Hippocampal formation (tissue), 2 donors: ENCODE results near the gene CD300LD.
"Not testable (repeated sequence)": the region's sequence is repeated elsewhere in the genome, so short reads cannot be mapped to it uniquely, and the experiment has no call there.

Experiments
- DNase-seq, 2 donors: peaks; one replicate each; lab custom pipeline; 2025; lab: John Stamatoyannopoulos, UW

Gene CD300LD

DNA sequence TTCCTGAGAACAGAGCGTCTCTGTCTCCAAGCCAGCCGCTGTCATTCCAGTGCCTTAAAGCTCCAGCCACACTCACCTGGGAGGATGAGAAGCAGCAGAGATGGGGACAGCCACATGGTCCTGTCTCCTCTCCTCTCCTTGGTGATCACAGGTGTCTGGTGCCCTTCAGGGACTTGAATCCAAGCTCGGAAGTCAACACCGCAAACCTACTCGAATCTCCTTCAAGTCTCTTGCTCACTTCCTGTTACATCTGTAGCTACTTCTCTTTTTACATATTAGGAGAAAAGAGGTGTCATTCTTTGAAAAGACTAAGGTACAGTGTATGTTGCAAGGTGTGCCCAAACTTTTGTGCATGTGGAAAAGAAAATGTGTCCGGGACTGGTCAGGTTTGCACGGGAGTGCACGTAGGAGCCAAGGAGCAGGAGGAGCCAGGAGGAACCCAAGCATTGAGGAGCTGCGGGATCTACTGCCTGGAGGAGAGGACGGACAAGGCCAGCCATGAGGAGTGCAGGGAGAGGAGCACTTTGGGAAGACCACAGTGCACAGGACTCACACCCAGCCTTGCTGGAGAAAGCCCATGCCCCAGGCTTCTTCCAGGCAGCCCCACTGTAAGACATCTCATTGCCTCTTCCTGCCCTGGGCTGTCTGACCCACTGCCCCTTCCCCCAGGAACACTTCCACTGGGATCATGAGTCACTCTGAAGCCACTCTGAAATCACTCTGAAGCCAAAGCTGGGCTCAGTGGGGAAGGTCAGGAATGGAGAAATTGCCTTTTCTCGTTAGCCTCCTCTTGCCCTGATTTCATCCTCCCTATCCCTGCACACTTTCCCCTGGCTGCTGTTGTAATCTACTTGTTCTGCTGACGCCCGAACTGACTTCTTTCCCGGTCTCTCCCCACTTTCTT lies at the start of gene CD300LD:
TSS of gene CD300LD (minus strand) at position 197 of the 904 bp plus-strand sequence. CDS start at position 116, 81 bp downstream.
- DNase-seq: no peak

DNA sequence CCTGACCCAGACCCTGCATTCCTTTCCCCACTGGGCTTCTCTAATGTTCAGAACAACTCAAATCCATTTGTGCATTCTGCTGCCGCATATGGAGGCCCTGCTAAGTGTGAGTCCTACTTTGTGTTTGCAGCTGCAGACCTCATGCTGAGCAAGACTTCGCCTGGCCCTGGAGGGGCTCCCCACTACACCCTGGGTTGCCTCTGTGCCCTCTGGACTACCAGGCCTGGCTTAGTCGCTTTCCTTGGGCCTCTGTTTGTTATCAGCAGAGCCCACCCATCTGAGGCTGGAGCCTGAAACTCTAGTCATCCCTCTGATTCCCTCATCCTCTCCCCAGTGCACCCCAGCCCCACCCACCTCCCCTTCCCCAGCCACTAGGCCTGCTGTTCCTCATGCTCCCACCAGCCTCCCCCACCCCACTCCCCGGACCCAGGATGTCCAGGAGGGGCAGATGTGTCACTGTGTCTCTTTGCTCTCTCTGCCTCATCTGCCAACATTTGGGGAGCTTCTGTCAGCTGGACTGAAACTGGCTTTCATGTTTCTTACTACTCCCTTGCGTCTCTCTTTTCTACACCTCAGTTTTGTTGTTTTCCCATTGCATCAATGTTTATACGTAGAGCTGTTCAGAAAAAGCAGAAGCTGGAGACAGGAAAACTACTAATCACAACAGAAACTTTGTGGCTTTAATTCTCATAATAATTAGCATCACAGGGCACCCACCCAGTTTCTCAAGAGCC lies 49.3 kb upstream of the CD300LD start:
- no peak for DNase-seq

DNA sequence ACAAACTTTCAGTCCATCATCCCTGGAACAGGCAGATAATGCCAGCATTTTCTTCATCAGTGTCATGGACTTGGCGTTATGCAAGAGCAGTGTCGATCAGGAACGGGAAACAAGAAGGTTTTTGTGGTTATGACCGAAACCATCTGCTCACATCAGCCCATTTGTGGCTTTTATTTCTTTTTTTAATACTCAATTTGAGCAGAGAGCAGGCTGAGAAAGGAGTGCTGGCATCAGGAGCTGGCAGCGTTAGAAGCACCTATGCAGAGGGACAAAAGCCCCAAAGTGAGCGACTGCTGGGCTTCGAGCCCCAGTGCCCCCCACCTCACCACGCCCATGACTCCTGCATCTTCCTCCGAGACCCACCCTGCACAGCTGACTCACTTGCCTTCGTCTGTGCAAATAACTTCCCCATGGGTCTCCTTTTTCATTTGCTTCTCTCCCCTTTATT lies 47.6 kb upstream of the CD300LD start:
- DNase-seq: no peak

DNA sequence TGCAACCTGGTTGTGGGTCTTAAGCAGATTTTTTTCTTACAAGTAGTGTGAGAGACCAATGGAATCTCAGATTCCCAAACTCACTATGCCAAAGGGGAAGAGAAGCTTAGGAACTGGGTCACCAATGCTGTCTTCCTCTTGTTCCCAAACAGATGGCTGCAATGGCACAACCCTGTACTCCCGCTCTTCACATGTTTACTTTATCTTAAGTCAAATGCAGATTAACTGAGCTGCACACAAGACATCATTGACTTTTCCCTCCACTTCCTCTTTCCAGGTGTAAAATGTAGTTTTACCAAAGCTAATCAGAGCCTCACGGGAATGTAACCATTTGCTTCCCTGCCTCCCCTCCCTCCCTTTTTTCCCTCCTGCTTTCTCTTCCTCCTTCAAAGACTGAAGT lies 45.8 kb upstream of the CD300LD start:
- DNase-seq: no peak

DNA sequence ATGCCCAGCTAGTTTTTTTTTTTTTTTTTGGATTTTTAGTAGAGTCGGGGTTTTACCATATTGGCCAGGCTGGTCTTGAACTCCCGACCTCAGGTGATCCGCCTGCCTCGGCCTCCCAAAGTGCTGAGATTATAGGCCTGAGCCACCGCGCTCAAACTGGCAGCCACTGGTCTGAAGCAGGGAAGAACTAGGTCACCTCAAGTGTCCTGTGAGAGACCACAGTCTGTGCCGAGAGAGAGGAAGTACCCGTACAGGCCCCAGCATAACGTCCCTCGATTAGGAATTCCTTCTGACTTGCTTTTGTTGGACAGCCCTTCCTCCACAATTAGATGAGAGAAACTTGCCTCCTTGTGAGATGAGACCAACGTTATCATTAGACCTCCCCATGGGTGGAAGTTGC lies 45.2 kb upstream of the CD300LD start:
- DNase-seq: no peak

DNA sequence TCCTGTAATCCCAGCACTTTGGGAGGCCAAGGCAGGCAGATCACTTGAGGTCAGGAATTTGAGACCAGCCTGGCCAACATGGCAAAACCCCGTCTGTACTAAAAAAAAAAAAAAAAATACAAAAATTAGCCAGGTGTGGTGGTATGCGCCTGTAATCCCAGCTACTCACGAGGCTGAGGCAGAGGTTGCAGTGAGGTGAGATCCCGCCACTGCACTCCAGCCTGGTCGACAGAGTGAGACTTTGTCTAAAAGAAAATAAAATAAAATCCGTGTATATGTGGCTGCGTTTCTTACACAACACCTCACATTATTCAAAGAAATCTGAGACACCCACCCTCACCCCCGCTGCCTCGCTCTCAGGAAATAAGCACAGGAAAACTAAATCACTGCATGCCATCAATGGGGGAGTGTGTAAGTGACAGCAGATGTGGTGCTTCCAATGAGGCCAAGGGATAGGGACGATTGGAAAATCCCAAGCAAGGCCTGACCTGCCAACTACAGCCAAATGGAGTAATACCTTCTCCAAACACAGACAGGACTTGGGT lies 44.5 kb upstream of the CD300LD start:
- not testable (repeated sequence) for DNase-seq

DNA sequence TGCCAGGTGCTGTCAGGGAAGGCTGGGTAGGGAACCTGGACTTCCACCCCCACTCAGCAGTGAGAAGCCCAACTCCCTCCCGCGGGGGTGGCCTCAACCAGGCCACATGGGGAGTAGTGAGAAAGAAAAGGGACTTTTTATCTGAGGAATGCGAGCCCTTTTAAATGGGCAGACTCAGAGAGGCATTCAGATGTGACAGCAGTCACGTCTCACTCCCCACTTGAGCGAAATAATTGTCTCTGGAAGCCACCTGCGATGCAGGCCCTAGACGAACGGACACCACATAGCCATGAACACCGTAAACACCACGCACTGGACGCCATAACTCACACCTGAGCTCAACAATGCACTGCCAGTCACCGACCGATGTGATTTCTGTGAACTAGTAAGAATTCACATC lies 43.3 kb upstream of the CD300LD start:
- DNase-seq: no peak

DNA sequence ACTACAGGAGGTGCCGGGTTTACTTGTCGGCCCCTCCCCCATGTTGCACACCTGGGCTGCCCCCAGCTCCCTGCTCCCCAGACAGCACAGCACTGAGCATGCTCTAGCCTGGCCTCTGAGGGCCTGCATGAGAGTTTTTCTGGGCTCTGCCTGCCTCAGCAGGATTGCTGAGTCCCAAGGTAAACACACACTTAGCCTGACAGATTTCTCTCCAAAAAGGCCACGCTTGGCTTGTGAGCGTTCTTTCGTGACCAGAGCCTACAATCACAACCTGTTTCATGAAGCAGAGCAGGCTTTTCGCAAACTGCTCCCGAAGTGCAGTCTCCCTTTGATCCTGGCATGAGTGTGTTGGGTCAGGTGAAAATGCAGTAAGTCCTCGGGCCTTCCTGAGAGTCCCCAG lies 41.2 kb upstream of the CD300LD start:
- no peak for DNase-seq

DNA sequence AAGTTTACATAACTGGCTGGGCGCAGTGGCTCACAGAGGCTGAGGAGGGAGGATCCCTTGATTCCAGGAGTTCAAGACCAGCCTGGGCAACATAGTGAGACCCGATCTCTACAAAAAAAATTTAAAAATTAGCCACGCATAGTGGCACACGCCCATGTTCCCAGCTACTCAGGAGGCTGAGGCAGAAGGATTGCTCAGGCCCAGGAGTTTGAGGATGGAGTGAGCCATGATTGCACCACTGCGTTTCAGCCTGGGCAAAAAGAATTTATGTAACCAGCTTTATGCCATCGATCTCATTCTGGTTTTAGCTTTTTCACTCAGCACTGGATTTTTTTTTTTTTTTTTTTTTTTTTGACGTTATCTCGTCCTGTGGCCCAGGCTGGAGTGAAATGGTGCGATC lies 40.5 kb upstream of the CD300LD start:
- no peak for DNase-seq

DNA sequence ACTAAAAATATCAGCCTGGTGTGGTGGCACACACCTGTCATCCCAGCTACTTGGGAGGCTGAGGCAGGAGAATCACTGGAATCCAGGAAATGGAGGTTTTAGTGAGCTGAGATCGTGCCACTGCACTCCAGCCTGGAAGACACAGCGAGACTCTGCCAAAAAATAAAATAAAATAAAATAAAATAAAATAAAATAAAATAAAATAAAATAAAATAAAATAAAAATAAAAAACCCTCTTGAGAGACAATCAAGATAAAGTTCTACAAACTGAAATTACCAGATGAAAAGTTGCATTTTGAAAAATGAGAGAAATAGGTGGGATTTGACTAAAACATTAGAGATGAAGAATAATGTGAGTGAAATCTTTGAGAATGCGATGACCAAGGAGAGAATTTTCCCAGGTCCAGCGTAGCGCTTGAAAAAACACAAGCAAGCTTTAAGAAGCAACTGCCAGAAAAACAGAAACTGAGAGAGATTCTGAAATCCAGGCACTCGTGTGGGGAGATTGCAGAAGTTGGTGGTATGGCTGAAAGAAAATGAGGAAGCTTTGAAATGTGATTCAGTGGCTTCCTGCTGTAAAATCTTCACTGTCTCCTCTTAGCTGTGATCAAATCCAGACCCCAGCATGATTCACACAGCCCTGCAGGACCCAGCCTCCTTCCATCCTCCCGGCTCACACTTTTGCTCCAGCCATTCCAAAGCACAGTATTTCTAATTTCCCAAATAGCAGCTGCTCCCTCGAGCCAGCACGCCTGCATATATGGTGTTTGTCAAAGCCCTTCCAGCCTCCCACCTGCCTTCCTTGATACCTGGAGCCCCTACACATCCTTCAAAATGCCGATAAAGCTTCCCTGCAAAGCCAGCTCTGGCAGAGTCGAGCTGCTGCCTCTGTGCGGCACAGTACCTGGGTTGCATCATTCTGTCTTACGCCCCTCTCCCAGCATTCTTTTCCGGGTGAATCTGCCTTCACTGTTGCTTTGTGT lies 39.7 kb upstream of the CD300LD start:
- DNase-seq: peak in 1 of 2 donors; percentile 3

DNA sequence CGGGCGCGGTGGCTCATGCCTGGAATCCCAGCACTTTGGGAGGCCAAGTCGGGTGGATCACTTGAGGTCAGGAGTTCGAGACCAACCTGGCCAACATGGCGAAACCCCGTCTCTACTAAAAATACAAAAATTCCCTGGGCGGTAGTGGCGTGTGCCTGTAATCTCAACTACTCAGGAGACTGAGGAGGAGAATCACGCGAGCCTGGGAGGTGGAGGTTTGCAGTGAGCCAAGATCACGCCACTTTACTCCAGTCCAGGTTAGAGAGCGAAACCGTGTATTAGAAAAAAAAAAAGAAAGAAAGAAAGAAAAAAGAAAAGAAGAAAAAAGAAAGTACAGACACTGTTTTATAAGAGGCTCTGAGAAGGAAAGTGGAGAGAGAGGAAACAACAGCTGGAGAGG lies 38.2 kb upstream of the CD300LD start:
- not testable (repeated sequence) for DNase-seq

DNA sequence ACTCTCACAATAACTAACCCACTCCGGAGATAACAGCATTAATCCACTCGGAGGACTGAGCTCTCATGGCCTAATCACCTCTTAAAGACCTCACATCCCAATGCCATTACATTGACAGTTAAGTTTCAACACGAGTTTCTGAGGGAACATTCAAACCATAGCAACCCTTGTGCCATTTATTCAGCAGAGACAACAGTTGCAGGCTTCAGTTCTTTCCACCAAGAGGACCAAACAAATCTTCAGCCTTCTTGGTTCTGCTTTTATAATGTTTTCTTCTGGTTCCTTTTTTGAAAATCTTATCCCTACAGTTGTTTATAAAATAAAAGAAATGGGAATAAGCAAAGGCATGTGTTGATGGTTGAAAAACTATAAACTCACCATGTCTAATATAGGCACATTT lies 33.6 kb upstream of the CD300LD start:
- DNase-seq: no peak

DNA sequence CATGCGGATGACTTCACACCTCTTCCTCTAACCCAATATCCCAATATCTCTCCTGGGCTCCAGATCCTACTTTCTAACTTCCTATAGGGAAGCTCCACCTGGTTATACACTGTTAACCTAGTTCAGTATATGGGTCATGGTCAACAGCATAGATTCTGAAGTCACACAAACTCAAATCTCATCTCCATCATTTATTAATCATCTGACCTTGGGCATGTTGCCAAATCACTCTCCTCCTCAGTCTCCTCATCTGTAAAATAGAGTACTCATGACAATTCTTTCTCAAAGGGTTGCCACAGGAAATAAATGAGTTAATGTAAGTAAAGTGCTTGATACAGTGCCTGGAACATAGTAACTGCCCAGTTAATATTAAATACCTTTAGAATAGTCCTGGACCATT lies 32.0 kb upstream of the CD300LD start:
- no peak for DNase-seq

DNA sequence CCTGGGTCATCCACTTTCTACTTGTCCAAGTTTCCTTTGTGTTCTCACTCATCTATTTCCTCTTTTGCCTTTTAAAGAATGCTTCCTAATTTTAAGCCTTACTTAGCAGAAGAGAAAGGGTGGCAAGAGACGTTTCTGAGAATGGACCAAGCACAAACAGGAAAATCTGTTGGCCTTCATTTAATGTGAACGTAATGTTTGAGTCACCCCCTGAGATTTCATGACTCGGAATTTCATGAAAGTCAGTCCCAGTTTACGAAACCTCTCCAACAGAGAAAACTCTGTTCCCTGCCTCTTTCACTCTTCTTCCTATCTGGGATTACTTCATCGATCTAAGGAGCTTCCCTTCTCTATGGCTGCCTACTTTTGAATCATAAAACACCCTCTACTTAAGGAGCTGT lies 31.6 kb upstream of the CD300LD start, which contains the start of gene CD300E:
TSS of gene CD300E (minus strand) at position 46 of the 401 bp plus-strand sequence. CDS start 117 bp downstream, outside the sequence.
- DNase-seq: no peak

DNA sequence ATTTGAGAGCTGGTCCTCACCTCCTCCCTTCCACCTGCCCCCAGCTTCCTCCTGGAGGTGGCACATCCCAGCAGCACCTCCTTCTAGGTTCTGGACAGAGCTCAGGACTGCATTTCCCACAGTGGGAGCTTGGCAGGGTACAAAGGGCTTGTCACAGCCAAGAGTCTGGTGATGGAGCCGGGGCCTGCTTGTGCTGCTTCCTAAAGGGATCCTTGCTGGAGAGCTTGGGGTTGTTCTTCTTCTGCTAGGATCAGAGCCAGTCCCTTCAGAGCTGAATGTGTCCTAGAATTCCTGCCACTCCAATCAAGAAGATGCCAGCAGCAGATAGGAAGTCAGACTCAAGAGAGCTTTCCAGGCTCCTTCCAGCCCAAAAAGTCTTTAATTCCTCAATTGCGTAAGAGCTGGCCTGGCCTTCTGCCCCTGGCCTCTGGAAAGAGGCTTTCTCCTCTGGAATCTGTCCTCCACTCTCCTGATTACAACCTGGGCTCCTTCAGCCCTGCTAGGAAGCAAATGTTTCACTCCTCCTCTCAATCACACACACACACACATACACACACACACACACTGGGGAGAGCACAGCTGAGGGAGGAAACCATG lies 27.1 kb upstream of the CD300LD start:
- no peak for DNase-seq

DNA sequence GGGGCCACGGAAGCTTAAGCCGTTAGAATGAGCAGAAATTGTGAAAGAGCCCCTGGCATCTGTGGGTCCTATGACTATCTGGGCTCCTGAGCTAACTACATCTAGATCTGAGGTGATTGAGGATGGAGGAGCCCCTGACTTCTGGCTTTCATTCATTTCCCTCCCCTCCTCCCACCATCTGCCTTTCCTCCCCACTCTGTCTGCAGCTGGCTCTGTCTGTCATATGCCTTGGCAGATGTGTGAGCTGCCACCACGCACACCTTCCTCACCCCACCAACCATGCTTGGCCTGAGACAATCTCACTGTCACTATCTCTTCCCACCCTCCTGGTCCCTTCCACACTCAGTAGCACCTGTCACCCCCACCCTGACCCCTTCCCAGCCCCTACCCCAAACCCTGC lies 26.4 kb upstream of the CD300LD start:
- no peak for DNase-seq

DNA sequence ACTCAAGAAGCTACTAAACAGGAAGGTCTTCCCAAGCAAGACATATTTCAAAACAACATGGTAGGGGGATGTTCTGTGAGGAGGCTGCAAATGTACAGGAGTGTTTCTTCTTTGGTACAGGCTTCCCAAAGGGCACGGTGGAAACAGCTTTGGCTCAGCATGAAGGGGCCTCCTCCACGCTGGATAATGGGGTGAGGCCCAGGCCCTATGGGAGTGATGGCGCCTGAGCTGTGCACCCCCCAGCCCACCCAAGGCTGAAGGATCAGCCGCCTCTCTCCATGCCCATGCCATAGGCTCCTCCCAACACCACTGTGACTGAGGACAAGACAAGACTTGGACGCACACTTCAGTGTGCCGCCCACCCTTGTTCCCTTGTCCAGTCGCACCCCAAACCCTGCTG lies 24.6 kb upstream of the CD300LD start:
- no peak for DNase-seq

DNA sequence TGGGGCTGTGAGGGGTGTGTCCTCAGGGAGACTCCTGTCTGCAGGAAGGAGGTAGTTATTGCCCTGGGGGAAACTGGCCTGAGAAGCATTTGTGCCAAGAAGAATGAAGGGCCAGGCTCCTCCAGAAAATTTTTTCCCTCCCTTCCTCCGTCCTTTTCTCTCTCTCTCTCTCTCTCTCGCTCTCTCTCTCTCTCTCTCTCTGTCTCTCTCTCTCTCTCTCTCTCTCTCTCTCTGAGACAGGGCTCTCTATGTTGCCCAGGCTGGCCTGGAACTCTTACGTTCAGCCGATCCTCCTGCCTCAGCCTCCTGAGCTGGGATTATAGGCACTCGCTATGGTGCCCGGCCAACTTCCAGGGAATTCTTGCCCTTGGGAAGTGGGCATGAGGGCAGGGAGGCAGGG lies 20.0 kb upstream of the CD300LD start:
- DNase-seq: no peak

DNA sequence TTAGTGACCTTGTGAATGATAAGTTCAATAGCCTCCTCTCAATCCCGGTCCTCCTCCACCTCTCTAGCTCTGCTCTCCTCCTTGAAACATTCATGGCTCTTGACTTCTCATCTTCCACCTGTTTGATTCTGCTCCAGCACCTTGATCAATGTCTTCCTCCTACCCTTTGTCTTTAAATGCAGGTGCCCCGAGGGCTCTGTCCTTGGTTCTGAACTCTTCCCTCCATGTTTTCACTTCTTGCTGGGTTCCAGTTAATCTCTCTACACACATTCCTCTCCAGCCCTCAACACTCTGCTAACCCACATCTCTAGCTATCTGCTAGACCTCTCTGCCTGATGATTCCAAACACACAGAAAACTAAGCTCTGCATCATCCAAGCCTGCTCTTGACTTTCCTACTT lies 18.0 kb upstream of the CD300LD start:
- no peak for DNase-seq

DNA sequence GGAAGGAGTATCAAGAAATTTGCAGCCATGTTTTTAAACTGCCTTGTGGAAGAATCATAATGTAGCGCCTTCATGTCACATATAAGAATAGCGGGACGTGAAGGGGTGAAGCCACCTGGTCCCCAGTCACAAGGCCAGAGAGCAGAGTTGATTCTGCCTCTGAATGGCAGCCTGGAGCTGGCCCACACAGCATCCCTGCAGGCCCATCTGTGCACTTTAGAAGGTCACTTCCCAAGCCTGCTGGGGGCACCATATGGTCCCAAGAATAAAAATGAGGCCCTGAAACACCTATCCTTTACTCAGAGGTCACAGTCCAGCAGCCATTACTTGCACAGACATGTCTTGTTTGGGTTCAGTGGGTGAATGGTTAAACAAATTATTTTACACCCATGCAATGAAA lies 16.4 kb upstream of the CD300LD start:
- no peak for DNase-seq

DNA sequence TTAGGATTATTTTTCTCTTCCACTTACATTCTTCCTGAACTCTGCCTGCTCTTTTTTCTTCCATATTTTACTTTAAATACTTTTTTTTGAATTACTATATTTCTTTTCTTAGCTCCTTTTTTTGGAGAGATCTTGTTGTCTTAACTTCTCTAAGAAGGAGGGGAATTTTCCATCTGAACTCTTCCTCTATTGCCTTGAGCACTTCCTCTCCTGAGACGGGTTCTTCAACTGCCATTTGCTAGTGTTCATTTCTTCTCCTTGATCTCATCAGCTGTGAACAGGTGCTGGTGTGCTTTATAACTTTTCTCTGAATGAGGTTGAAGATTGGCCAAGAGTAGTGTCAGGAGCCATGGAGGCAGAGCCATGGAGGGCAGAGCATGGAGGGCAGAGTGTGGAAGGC lies 15.1 kb upstream of the CD300LD start:
- no peak for DNase-seq
